ENCODE results near the gene SCGN. TPM values are rescaled to one million over a fixed set of nuclear protein-coding genes. Genes with fewer than 3 reads are reported as not detected.

The SCGN gene
- total and polyA plus RNA-seq, 2 of the 13 experiments (the other 11 are each of a cell fraction or from before 2014, with no cell fraction given): 2.9 to 29.0 TPM

DNA sequence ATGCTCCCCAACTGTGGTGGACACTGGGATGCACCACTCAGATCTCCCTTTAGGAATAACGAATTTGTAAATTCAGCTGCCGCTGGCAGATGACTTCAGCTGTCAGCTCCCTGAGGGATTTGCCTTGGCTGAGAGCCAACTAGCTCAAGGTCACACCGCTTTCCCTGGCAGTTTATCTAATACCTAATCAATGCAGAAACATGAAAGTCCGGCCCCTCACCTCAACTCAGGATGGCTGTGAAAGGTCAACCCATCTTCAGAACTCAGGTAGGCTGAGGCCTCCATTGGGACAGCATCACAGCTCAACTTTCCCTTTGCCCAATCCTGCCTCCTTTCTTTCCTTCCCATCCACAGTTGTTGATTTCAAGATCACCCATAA lies 22.8 kb upstream of the SCGN start (continued):
- TF ChIP-seq MLXIP (CRISPR knock-in tag; IDR thresholded peaks at IDR 0.05; ENCODE audit: borderline replicate concordance) (no peak), ZNF142 (CRISPR knock-in tag; IDR thresholded peaks at IDR 0.05) (no peak), POGK (CRISPR knock-in tag; conservative IDR thresholded peaks at IDR 0.05) (0 out of 2 replicates have a peak, but pooled peaks have one; percentile 30), ZSCAN9 (CRISPR knock-in tag; IDR thresholded peaks at IDR 0.05; ENCODE audit: borderline replicate concordance) (no peak), KLF15 (CRISPR knock-in tag; IDR thresholded peaks at IDR 0.05; ENCODE audit: borderline replicate concordance) (no peak), ZNF781 (CRISPR knock-in tag; IDR thresholded peaks at IDR 0.05; ENCODE audit: borderline replicate concordance, not compliant biosample characterization) (no peak), ZNF816 (CRISPR knock-in tag; IDR thresholded peaks at IDR 0.05; ENCODE audit: borderline replicate concordance) (no peak), PPARG (CRISPR knock-in tag; conservative IDR thresholded peaks at IDR 0.05) (peak; percentile 64; the same call in 1 of the 2 replicates), KLF12 (CRISPR knock-in tag; IDR thresholded peaks at IDR 0.05; ENCODE audit: borderline replicate concordance) (no peak), ZEB1 (IDR thresholded peaks at IDR 0.05; ENCODE audit: insufficient replicate concordance, low read depth) (peak; percentile 78), THAP11 (CRISPR knock-in tag; IDR thresholded peaks at IDR 0.05) (0 out of 2 replicates have a peak, but pooled peaks have one; percentile 38), CAMTA2 (CRISPR knock-in tag; IDR thresholded peaks at IDR 0.05; ENCODE audit: borderline replicate concordance) (no peak), EHMT2 (IDR thresholded peaks at IDR 0.05; ENCODE audit: borderline replicate concordance, low read depth, low read length) (peak; percentile 31; the same call in 1 of the 2 replicates), FOXA3 (CRISPR knock-in tag; IDR thresholded peaks at IDR 0.05) (peak; percentile 73), ZSCAN29 (CRISPR knock-in tag; conservative IDR thresholded peaks at IDR 0.05) (no peak), SNAPC2 (CRISPR knock-in tag; IDR thresholded peaks at IDR 0.05) (no peak), NFE2L1 (CRISPR knock-in tag; IDR thresholded peaks at IDR 0.05; ENCODE audit: borderline replicate concordance) (no peak), ZNF704 (CRISPR knock-in tag; IDR thresholded peaks at IDR 0.05; ENCODE audit: borderline replicate concordance) (no peak)
